T-helper 1 cell treated with Interleukin-12 subunit alpha and Interleukin-12 subunit beta and Interleukin-4 antibody, amounts not matched to agents 30 μg/mL and 1 μg/mL, for 36 hours (primary cell): Measurements from ENCODE around the gene MOG.

Experiments
- H3K27ac Mint-ChIP-seq: one replicate; pipeline ENCODE4 v1.8.0; 2021; ENCODE audit warnings: mild to moderate bottlenecking, mixed read lengths
- H3K27me3 Mint-ChIP-seq: one replicate; pipeline ENCODE4 v1.8.0; 2021; ENCODE audit warnings: low read depth, mixed read lengths
- H3K36me3 Mint-ChIP-seq: one replicate; pipeline ENCODE4 v1.8.0; 2021; ENCODE audit warnings: low read depth, mixed read lengths
- H3K4me1 Mint-ChIP-seq: one replicate; pipeline ENCODE4 v1.8.0; 2021; ENCODE audit warnings: low read depth, mixed read lengths
- H3K4me3 Mint-ChIP-seq: one replicate; pipeline ENCODE4 v1.8.0; 2021; ENCODE audit warnings: mild to moderate bottlenecking, moderate library complexity, mixed read lengths
- H3K9me3 Mint-ChIP-seq: one replicate; pipeline ENCODE4 v1.8.0; 2021; ENCODE audit warnings: mixed read lengths

Gene MOG

DNA sequence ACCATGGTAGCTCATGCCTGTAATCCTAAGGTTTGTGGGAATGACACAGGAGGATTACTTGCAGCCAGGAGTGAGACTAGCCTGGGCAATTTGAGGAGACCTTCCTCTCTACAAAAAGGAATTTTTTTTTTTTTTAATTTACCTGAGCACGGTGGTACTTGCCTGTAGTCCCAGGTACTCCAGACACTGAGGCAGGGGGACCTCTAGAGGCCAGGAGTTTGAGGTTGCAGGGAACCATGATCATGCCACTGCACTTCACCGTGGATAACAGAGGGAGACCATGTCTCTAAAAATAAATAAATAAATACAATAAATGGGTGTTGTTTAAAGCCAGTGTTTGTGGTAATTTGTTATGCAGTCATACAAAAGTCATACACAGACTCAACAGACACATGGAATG is 64.0 kb downstream of the MOG start:
- no peaks in the 10 kb centered on the region for H3K27me3 Mint-ChIP-seq
- no peaks in the 10 kb centered on the region for H3K9me3 Mint-ChIP-seq
- H3K4me3 Mint-ChIP-seq, result no peak overlapping the region
- peaks cover 22% of the 10 kb centered on the region for H3K36me3 Mint-ChIP-seq
- no peak overlapping the region for H3K27ac Mint-ChIP-seq
- peaks cover 27% of the 10 kb centered on the region for H3K4me1 Mint-ChIP-seq
